Mucosa of descending colon (tissue), 3 donors: Measurements from ENCODE around the gene DDB1. TPM values are rescaled to one million over a fixed set of nuclear protein-coding genes. Genes with fewer than 3 reads are reported as not detected.

ENCODE experiments used
- ATAC-seq: fragments of 200-7000 bp; cut with Tn5 transposase; one replicate; pipeline ENCODE4 v1.9.1; 2020; ENCODE audit warnings: mild to moderate bottlenecking, moderate library complexity
- DNase-seq, 3 donors: peaks; one replicate each; pipeline ENCODE4 v3.0.0-alpha.2; 2020
- H3K36me3 ChIP-seq: fragments of 200-600 bp; one replicate; pipeline ENCODE4 v1.8.0; 2021; ENCODE audit warnings: low read depth, mild to moderate bottlenecking
- H3K4me1 ChIP-seq: fragments of 200-600 bp; one replicate; pipeline ENCODE4 v1.8.0; 2021; ENCODE audit warnings: low read depth, mild to moderate bottlenecking
- H3K4me3 ChIP-seq: fragments of 200-600 bp; one replicate; pipeline ENCODE4 v1.8.0; 2021; ENCODE audit warnings: mild to moderate bottlenecking
- H3K9me3 ChIP-seq: fragments of 200-600 bp; one replicate; pipeline ENCODE4 v1.8.0; 2021; ENCODE audit warnings: mild to moderate bottlenecking
- intact Hi-C, 2 donors: fragments of 100-400 bp; cut with DNase I in 1 of 2; cut with micrococcal nuclease in 1 of 2; formaldehyde crosslinking; loops; one replicate each; pipeline versions ENCODE4 v1.11.0 to v1.11.1; 2022; cut with DNase I, micrococcal nuclease
- total RNA-seq, 3 donors: library from RNA; stranded (reverse); fragmentation: NEBNext Ultra II Directional in 2 of 3; extraction: Animal tissue kit (Norgen Biotek cat#: 25700) in 2 of 3; gene quantifications; one replicate each; pipeline versions ENCODE4 v1.2.1 to v1.2.4, GENCODE V29; 2021 to 2023
- TF ChIP-seq, protein P1 (sequence below): fragments of 200-600 bp; IDR thresholded peaks from one replicate; pipeline ENCODE4 v1.8.0; 2022; ENCODE audit warnings: antibody characterized with exemption, mild to moderate bottlenecking
- donor health status: DM: no; HTN: no; CAD: no; lungs with moderate emphysema.
- donor health status: DM: no; HTN: no; CAD: no.
- donor health status: DM: no; HTN: yes; CAD: no.

Gene DDB1
- total RNA-seq, 3 donors from 2014 or later = 121 to 152 (median 140) TPM

DNA sequence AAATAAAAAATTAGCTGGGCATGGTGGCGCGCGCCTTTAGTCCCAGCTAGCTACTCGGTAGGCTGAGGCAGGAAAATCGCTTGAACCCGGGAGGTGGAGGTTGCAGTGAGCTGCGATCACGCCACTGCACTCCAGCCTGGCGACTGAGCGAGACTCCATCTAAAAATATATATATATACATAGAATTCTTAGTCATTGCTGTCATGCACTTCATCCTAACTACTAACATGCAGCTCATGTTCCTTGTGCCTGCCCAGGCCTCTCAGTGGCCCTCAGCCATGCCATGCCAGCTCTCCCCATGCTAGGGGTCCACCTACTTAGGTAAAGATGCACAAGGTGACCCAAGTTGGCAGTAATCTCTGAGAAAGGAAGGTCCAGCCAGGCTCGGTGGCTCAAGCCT lies 25.7 kb upstream of the DDB1 start:
- H3K9me3 ChIP-seq = no peaks in the 10 kb centered on the region
- no peak overlapping the region for H3K4me3 ChIP-seq
- DNase-seq = peak in 1 of 3 donors; percentile 34
- H3K36me3 ChIP-seq = no peaks in the 10 kb centered on the region
- TF ChIP-seq, protein P1, sequence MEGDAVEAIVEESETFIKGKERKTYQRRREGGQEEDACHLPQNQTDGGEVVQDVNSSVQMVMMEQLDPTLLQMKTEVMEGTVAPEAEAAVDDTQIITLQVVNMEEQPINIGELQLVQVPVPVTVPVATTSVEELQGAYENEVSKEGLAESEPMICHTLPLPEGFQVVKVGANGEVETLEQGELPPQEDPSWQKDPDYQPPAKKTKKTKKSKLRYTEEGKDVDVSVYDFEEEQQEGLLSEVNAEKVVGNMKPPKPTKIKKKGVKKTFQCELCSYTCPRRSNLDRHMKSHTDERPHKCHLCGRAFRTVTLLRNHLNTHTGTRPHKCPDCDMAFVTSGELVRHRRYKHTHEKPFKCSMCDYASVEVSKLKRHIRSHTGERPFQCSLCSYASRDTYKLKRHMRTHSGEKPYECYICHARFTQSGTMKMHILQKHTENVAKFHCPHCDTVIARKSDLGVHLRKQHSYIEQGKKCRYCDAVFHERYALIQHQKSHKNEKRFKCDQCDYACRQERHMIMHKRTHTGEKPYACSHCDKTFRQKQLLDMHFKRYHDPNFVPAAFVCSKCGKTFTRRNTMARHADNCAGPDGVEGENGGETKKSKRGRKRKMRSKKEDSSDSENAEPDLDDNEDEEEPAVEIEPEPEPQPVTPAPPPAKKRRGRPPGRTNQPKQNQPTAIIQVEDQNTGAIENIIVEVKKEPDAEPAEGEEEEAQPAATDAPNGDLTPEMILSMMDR = no peak
- no peak for ATAC-seq
- intact Hi-C loops = no loop called here
- peaks cover 36% of the 10 kb centered on the region for H3K4me1 ChIP-seq

DNA sequence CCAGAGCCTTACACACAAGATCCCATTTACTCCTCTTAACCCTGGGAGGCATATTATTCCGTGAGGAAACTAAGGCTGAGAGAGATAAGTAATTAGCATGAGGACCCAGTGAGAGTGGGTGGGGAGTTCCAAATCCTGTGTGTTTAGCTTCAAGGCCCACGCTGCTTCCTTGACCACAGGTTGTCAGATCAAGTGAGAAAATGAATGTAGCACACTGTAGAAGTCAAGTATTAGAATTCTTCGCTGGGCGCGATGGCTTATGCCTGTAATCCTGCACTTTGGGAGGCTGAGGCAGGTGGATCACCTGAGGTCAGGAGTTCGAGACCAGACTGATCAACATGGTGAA lies 25.0 kb upstream of the DDB1 start:
- DNase-seq (no peak), ATAC-seq (no peak)
- H3K4me3 ChIP-seq = no peak overlapping the region
- no peaks in the 10 kb centered on the region for H3K9me3 ChIP-seq
- H3K4me1 ChIP-seq = peaks cover 29% of the 10 kb centered on the region
- TF ChIP-seq, protein P1 = no peak
- intact Hi-C loops = no loop called here
- H3K36me3 ChIP-seq = no peaks in the 10 kb centered on the region

DNA sequence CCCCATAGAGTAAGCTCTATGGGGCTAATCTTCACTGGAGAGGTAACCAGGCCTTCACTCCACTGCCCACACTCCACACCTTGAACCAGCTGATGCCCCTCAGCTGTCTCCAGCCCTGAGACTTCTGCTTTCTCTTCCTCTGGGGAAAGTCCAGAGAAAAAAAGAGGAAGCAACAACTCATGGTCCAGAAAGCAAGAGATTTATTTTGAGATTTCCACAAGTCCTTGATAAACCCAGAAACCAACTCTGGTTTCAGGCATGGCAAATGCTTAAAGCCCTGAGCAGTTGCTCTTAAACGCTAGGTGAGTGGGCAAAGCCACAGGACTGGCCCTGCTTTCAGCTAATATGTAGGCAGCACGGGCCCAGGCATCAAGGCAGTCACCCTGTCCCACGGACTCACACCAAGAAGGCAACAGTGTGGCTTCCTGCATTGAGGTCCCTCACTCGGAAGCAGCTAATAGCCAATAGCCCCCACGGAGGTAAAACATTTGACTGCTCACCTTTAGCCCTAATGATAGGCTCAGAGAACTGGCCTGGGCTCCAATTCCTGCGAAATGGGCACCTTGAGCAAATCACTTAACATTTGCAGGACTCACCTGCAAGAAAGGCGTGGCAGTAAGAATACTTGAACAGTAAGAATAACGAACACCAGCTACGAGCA lies 24.5 kb upstream of the DDB1 start:
- DNase-seq (peak in 1 of 3 donors; percentile 29), ATAC-seq (no peak)
- peaks cover 29% of the 10 kb centered on the region for H3K4me1 ChIP-seq
- intact Hi-C loops = no loop called here
- TF ChIP-seq, protein P1 = no peak
- H3K4me3 ChIP-seq = no peak overlapping the region
- no peaks in the 10 kb centered on the region for H3K9me3 ChIP-seq
- no peaks in the 10 kb centered on the region for H3K36me3 ChIP-seq

DNA sequence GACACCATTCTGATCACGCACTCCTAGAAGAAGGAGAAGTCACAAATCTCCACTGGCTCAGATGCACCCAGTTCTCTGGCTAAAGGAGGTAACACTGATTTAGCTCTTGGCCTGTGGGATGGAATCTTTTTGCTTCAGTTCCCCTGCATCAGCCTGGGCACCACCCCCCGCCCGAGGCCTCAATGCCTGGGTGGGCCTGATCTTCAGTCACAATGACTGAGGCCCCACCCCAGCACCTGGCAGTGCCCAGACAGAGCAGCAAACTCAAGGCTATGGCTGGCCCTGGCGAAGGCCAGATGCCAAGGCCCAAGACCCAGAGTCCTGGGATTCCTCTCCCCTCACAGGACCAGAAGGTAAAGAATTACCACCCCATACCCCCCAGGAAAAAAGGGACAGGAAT lies 23.8 kb upstream of the DDB1 start:
- DNase-seq (peak in 1 of 3 donors; percentile 30), ATAC-seq (no peak)
- peaks cover 5% of the 10 kb centered on the region for H3K36me3 ChIP-seq
- H3K4me3 ChIP-seq = no peak overlapping the region
- H3K9me3 ChIP-seq = no peaks in the 10 kb centered on the region
- peaks cover 29% of the 10 kb centered on the region for H3K4me1 ChIP-seq
- TF ChIP-seq, protein P1 = no peak
- intact Hi-C loops = no loop called here

DNA sequence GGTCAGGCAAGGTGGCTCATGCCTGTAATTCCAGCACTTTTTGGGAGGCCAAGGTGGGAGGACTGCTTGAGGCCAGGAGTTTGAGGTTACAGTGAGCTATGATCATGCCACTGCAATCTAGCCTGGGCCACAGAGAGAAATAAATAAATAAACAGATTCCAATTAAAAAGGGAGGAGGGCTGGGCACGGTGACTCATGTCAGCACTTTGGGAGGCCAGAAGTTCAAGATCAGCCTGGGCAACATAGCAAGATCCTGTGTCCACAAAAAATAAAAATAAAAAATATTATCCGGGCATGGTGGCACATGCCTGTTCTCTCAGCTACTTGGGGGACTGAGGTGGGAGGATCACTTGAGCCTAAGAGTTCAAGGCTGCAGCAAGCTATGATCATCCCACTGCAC lies 21.3 kb upstream of the DDB1 start:
- Histone ChIP-seq H3K9me3 (no peaks in the 10 kb centered on the region), H3K36me3 (peaks cover 6% of the 10 kb centered on the region), H3K4me1 (peaks cover 9% of the 10 kb centered on the region), H3K4me3 (no peak overlapping the region)
- TF ChIP-seq, protein P1 = no peak
- DNase-seq (no peak), ATAC-seq (peak; percentile 24)
- intact Hi-C loops = no loop called here
